Loucy (cell line): ENCODE data around the gene ALPI.

ENCODE experiments used
- H2AFZ ChIP-seq: fragments of 200-600 bp; sonication (generic); 2 replicates; pipeline ENCODE4 v1.6.0; 2016; ENCODE audit warnings: antibody characterized with exemption, mild to moderate bottlenecking, low read length, moderate library complexity
- H3F3A ChIP-seq: fragments of 200-600 bp; 2 replicates; pipeline ENCODE4 v1.6.0; 2016; ENCODE audit warnings: antibody characterized with exemption, low read depth, mild to moderate bottlenecking
- H3K27me3 ChIP-seq: fragments of 200-600 bp; sonication (generic); 2 replicates; pipeline ENCODE4 v1.6.1; 2014; ENCODE audit warnings: low read length, mild to moderate bottlenecking; ENCODE audit not compliant: insufficient read depth, poor library complexity, severe bottlenecking
- H3K36me3 ChIP-seq: fragments of 200-600 bp; sonication (generic); 2 replicates; pipeline ENCODE4 v1.6.1; 2016; ENCODE audit warnings: low read length; ENCODE audit not compliant: insufficient read depth
- H3K4me1 ChIP-seq: fragments of 200-600 bp; sonication (generic); 2 replicates; pipeline ENCODE4 v1.5.1; 2014; ENCODE audit warnings: low read length, mild to moderate bottlenecking; ENCODE audit not compliant: insufficient read depth, poor library complexity, severe bottlenecking
- H3K4me2 ChIP-seq: fragments of 200-600 bp; sonication (generic); 2 replicates; pipeline ENCODE4 v1.6.0; 2014; ENCODE audit warnings: antibody characterized with exemption, low read length, low read depth, mild to moderate bottlenecking; ENCODE audit not compliant: poor library complexity, severe bottlenecking
- H3K4me3 ChIP-seq: fragments of 200-600 bp; sonication (generic); 2 replicates; pipeline ENCODE4 v1.5.1; 2014; ENCODE audit warnings: low read length, mild to moderate bottlenecking, mixed read lengths; ENCODE audit not compliant: poor library complexity, severe bottlenecking
- H3K79me2 ChIP-seq: fragments of 200-600 bp; sonication (generic); 2 replicates; pipeline ENCODE4 v1.6.1; 2014; ENCODE audit warnings: low read length; ENCODE audit not compliant: insufficient read depth
- H3K9ac ChIP-seq: fragments of 200-600 bp; sonication (generic); 2 replicates; pipeline ENCODE4 v1.6.0; 2014; ENCODE audit warnings: mild to moderate bottlenecking, low read depth, low read length, moderate library complexity; ENCODE audit not compliant: poor library complexity, severe bottlenecking
- H3K9me2 ChIP-seq: fragments of 200-600 bp; sonication (generic); replicated peaks from 2 replicates; pipeline ENCODE4 v1.6.1; 2016; ENCODE audit warnings: low read depth, low read length, mixed read lengths
- H3K9me3 ChIP-seq: fragments of 200-600 bp; sonication (generic); 2 replicates; pipeline ENCODE4 v1.6.1; 2014; ENCODE audit warnings: mild to moderate bottlenecking, antibody characterized with exemption, low read length, low read depth; ENCODE audit not compliant: insufficient read depth
- H4K20me1 ChIP-seq: fragments of 200-600 bp; sonication (generic); 2 replicates; pipeline ENCODE4 v1.6.0; 2014; ENCODE audit warnings: antibody characterized with exemption, low read length, mild to moderate bottlenecking; ENCODE audit not compliant: insufficient read depth, poor library complexity, severe bottlenecking
- EZH2phosphoT487 ChIP-seq: fragments of 200-600 bp; IDR thresholded peaks from 2 replicates; pipeline ENCODE4 v1.6.1; 2018; ENCODE audit warnings: antibody characterized with exemption, mild to moderate bottlenecking, moderate library complexity, borderline replicate concordance
- TF ChIP-seq, protein P1 (sequence below): fragments of 200-600 bp; sonication (generic); conservative IDR thresholded peaks from 2 replicates; pipeline ENCODE4 v1.5.1; 2014; ENCODE audit warnings: mild to moderate bottlenecking, antibody characterized with exemption, low read length

Gene ALPI

DNA sequence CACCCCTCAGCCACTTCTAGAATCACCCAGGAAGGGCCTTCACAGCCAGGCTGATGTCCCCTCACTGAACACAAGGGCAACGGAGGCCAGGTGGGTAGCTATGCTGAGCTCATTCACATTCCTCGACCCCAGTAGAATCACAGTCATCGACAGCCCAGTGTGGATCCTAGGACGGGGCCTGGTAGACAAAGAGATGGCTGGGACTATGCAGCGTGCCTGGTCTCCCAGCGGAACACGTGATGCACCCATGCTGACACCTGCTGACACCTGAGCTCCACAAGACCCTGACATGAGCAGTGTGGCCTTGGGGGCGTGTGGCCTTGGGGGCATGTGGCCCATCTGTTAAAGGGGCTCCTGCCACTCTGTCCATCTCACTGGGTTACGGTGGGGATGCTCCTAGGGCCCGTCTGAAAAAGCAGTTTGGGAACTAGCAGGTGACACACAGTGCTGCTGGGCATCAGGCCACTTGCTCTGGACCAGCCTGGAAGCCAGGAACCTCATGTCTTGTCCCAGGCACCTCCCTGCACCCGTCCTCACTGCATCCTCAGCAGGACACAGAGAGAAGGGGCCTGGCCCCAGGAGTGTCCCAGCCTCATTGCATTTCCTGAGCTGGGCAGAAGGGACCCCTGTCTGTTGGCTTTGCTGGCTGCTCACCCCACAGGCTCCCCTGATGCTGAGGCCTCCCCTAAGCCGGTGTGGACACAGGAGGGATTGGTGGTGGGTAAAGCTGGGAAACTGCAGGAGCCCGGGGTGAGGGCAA is 22.0 kb downstream of the ALPI start:
- Histone ChIP-seq H3K9ac (no peak overlapping the region), H2AFZ (no peak overlapping the region), H3K27me3 (no peaks in the 10 kb centered on the region), H3K36me3 (no peaks in the 10 kb centered on the region), H3K79me2 (no peaks in the 10 kb centered on the region), H3K4me2 (no peak overlapping the region), H3K4me3 (no peak overlapping the region), H3K9me2 (no peaks in the 10 kb centered on the region), H4K20me1 (no peaks in the 10 kb centered on the region), H3K4me1 (no peaks in the 10 kb centered on the region), H3K9me3 (no peaks in the 10 kb centered on the region), H3F3A (no peaks in the 10 kb centered on the region)
- no peak for TF ChIP-seq EZH2phosphoT487
- TF ChIP-seq, protein P1, sequence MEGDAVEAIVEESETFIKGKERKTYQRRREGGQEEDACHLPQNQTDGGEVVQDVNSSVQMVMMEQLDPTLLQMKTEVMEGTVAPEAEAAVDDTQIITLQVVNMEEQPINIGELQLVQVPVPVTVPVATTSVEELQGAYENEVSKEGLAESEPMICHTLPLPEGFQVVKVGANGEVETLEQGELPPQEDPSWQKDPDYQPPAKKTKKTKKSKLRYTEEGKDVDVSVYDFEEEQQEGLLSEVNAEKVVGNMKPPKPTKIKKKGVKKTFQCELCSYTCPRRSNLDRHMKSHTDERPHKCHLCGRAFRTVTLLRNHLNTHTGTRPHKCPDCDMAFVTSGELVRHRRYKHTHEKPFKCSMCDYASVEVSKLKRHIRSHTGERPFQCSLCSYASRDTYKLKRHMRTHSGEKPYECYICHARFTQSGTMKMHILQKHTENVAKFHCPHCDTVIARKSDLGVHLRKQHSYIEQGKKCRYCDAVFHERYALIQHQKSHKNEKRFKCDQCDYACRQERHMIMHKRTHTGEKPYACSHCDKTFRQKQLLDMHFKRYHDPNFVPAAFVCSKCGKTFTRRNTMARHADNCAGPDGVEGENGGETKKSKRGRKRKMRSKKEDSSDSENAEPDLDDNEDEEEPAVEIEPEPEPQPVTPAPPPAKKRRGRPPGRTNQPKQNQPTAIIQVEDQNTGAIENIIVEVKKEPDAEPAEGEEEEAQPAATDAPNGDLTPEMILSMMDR: no peak

GRCh38 chr2:232478571-232479340 is 22.8 kb downstream of the ALPI start:
- Histone ChIP-seq H3K9ac (no peak overlapping the region), H3K4me2 (no peak overlapping the region), H4K20me1 (no peaks in the 10 kb centered on the region), H3K36me3 (no peaks in the 10 kb centered on the region), H3K4me1 (no peaks in the 10 kb centered on the region), H2AFZ (no peak overlapping the region), H3K9me2 (no peaks in the 10 kb centered on the region), H3K9me3 (no peaks in the 10 kb centered on the region), H3K27me3 (no peaks in the 10 kb centered on the region), H3K79me2 (no peaks in the 10 kb centered on the region), H3F3A (no peaks in the 10 kb centered on the region), H3K4me3 (no peak overlapping the region)
- TF ChIP-seq, protein P1: no peak
- no peak for TF ChIP-seq EZH2phosphoT487

DNA sequence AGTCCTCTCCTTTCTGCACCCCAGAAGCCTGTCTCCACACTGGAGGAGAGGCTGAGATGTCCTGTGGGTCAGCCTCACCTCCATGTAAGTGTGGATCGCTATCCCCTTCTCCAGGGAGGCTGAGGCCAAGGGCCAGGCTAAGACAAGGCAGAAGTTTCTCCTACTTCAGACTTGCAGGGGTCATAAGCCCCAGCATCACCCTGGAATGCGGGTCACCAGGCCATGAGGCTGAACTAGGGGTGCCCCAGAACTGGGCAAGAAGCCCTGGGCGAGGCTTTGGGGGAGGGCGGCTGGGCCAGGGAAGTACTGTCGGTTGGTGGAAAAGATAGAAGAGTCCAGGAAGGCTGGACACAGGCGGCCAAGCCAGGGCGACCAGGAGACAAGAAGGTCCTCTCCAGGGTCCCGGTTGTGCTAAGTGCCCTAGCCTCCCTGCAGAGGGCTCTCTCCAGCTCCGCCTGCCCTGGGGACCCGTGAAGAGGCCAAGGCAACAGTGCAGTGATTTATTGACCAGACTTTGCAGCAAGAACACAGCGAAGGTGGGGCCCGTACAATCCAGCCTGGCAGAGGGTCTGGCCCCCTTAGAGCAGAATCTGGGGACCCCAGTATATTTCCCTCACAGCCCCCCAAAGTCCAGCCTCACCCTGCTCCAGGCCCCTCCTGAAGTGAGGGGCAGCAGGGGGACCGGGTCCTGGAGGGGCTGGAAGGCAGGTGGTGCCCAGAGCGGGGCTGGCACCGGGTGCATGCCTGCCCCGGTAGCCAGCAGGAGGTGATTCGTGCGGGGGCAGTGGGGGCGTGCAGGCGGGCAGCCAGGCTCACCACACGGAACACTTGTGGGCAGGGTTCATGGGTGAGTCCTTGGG is 23.6 kb downstream of the ALPI start:
- H3K9me2 ChIP-seq: no peaks in the 10 kb centered on the region
- no peak for TF ChIP-seq EZH2phosphoT487
- TF ChIP-seq, protein P1: no peak
- H3K79me2 ChIP-seq: no peaks in the 10 kb centered on the region
- H2AFZ ChIP-seq: no peak overlapping the region
- H3F3A ChIP-seq: no peaks in the 10 kb centered on the region
- H3K9ac ChIP-seq: no peak overlapping the region
- no peaks in the 10 kb centered on the region for H3K27me3 ChIP-seq
- H3K9me3 ChIP-seq: no peaks in the 10 kb centered on the region
- H3K4me3 ChIP-seq: no peak overlapping the region
- no peaks in the 10 kb centered on the region for H3K36me3 ChIP-seq
- no peaks in the 10 kb centered on the region for H3K4me1 ChIP-seq
- H4K20me1 ChIP-seq: no peaks in the 10 kb centered on the region
- no peak overlapping the region for H3K4me2 ChIP-seq
